TTC549 (cell line): ENCODE measurements around the gene VDAC1.

Experiments
- FAIRE-seq: peaks from 2 replicates; lab custom pipeline; 2012; peaks lifted over from hg19 to GRCh38; lab: Jason Lieb, UNC

Gene VDAC1

DNA sequence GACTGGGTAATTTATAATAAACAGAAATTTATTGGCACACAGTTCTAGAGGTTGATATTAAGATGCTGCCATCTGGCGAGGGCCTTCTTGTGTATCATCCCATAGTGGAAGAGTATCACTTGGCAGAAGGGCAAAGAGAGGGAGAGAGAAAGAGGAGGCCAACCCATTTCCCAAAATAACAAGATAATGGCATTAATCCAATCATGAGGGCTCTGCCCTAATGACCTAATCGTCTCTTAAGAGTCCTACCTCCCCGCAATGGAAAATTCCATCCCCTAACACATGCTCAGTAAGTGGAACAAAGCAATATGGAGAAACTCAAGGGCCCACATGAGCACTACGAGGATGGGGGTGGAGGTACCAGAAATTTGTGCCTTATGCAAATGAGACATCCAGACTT, 17.6 kb upstream of the VDAC1 start:
- FAIRE-seq, result no peak

DNA sequence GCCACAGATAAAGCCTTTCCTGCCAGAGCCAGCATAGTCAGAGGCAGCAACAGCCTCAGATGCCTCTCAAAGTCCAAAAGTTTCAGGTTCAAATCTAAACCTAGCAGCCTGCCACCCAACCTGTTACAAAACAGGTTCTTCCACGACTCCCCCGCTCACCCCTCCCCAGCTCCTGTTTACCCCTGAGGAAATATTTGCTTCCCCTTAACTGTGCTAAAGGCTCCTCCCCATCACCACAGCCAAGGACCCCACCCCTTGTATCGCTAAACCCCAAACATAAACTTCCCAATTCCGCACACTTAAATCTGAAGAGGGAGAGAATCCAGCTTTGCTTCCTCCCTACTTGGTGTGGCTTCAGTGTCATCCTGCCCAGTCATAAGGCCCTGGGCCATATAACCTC, 15.4 kb upstream of the VDAC1 start:
- FAIRE-seq, result no peak

- no peak for FAIRE-seq
These were observed 14.9 kb upstream of the VDAC1 start for GRCh38 chr5:134019636-134020035.

- FAIRE-seq, result no peak
These were observed 14.2 kb upstream of the VDAC1 start for GRCh38 chr5:134018986-134019316.

DNA sequence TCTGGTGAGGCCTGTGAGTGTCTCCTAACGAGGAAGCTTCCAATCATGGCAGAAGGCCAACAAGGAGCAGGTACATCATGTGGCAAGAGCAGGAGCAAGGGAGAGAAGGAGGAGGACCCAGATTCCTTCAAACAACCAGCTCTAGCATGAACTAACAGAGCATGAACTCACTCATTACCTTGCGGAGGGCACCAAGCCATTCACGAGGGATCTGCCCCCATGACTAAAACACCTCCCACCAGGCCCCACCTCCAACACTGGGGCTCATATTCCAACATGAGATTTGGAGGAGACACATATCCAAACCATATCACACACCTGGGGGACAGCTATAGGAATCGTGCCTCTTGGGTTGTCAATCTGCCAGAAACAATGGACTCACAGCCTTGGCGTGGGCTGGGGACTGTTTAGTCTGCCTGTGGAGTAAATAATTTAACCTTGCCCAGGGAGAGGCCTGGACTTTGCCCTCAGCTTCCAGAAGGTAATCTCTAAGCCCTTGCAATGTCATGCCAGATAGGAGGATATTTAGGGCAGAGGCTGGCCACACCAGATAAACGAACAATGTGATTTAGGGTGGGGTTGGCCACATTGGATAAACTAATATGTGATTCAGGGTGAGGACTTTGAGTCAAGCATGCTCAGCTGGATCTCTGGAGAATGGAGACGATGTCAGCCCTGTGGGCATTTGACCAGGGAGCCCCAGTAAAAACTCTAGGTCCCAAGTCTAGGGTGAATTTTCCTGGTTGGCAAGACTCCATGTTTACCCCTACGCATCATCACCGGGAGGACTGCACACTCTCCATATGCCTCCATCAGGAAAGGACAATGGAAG, 13.6 kb upstream of the VDAC1 start:
- FAIRE-seq, result no peak

DNA sequence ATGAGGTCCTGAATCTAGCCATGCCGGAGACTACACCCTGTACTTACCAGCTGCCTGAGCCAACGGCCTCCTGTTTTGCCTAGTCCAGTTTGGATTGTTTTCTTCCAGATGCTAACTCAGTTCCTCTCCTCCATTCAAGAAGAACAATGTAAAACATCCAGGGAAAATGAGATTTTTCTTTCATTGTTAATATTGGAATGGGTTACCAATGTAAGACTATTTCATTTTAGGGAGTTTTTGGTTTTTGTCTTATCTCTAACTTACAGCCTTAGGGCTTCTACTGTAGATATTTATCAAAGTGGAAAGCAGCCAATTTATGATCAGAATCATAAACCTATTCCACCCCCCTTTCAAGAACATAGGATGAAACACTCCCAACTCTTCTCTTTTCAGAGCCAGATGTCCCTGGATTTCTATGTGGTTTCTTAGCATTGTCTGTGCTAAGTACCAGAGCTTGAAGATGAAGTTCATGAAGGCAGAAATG, 3.5 kb upstream of the VDAC1 start:
- FAIRE-seq, result no peak

DNA sequence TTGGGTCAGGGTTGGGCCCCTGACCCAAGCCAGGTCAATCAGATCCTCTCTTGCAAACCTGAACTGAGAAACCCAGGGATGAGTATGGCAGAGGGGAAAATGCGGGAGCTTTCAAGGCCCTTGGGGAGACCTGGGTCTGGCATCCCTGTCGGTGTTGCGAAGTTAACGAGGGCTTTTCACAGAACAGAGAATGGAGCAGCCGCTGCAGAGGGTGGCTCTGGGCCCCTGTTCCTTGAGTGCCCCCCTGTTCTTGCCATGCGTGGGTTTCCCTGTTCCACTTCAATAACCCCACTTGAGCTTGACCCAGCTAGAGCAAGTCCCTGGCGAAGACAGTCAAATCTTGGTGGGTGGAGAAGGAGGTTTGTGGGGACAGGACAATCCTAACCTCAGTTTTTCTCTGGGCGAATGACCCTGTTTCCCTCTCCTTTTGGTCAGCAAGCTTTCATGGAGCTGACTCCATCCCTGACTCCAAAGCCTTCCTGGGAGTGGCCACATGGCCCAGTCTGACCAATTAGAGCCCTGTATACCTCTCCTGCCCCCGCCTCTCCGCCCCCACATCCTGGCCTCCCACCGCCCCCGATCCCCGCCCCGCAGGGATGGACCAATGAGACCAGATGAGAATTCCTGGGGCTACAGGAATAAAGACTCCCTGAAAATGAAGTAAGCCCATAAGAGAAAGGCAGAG, 2.9 kb upstream of the VDAC1 start:
- no peak for FAIRE-seq

DNA sequence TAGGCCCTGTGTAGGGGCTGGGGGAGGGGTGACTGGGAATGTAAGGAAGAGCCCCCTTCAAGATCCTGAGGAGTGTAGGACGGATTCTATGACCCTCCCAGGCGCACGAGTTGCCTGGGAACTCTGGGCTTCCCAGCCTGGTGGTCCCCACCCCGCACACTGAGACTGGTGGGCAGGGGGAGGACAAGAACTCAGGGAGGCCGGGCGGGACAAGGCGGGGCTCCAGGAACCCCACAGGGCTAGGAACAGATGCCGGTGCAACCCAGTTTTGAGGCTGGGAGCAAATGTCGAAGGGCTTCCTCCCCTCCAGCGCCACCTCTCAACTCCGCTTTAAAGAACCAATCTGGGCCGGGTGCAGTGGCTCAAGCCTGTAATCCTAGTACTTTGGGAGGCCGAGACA, 1.3 kb upstream of the VDAC1 start:
- FAIRE-seq, result no peak

- no peak for FAIRE-seq
These were observed 764 bp upstream of the VDAC1 start for GRCh38 chr5:134005417-134006061.

- no peak for FAIRE-seq
These were observed 754 bp downstream of the VDAC1 start for GRCh38 chr5:134003817-134004625.

- FAIRE-seq, result no peak
These were observed 1.5 kb downstream of the VDAC1 start for GRCh38 chr5:134003064-134003816.

GRCh38 chr5:134001938-134002731, 2.6 kb downstream of the VDAC1 start:
- FAIRE-seq, result no peak

DNA sequence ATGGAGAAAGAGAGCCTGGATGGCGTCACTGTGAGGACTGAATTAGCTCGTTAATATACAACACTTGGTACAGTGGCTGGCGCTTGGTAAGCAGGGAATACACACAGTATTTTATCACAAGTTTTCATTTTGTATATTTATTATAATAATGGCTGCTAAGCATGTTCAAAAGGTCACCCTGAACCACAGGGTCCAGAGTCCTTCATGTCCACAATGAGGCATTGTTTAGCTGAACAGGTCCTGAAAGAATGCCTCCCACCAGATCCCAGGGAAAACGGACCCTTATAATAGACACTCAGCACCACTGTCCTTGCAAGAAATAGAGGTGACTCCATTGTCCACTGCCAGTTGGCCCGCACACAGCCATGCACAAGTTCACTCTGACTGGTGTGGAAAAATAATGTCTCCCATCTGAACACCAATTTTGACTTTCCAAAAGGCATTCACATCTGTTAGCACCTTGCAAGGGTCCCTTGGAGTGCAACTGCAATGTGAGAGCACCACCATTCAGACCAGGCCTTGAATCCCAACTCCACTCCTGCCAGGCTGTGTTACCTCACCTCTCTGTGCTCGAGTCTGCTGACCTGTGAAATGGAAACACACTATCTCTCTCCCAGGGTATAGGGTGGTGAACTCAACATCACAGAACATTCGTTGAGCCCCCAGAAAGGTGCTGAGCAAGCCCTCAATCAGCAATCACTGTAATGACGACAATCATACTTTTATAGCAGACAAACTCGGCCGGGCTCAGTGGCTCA, 3.9 kb downstream of the VDAC1 start:
- no peak for FAIRE-seq

DNA sequence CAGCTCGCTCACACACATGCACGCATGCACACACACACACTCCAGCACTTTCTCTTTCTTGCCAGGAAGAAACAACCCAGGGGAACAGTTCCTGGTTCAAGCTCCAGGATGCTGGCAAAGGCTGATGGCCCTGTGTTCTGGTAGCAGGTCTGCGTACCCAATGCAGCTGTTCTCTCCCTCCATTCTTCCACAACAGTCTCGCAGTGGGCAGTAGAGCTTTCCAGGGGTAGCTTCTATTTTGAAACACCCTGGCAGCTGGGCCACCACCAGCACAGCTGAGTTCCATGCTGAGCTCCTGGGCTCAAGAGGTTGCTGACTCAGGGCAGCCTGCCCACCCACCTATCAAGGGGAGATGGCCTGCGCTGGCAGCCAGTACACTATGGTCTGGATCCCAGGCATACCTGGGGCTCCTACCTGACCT, 4.7 kb downstream of the VDAC1 start:
- no peak for FAIRE-seq

- FAIRE-seq, result no peak
These were observed 6.0 kb downstream of the VDAC1 start for GRCh38 chr5:133998807-133999206.

- FAIRE-seq, result no peak
These were observed 6.7 kb downstream of the VDAC1 start for GRCh38 chr5:133998042-133998441.

GRCh38 chr5:133996683-133997252, 8.0 kb downstream of the VDAC1 start:
- FAIRE-seq, result no peak

GRCh38 chr5:133995883-133996563, 8.8 kb downstream of the VDAC1 start:
- no peak for FAIRE-seq

GRCh38 chr5:133995341-133995740, 9.4 kb downstream of the VDAC1 start:
- FAIRE-seq, result no peak
